Stimulated activated CD4-positive, alpha-beta T cell treated with anti-CD3 and anti-CD28 coated beads, Interleukin-15, amount 100 ng/mL, for 48 hours (primary cell): ENCODE data around the gene CDKAL1.
"Not testable (repeated sequence)": the region's sequence is repeated elsewhere in the genome, so short reads cannot be mapped to it uniquely, and the experiment has no call there.

Source experiments
- DNase-seq, 2 donors: peaks; one replicate each; pipeline ENCODE4 v3.0.0-alpha.2; 2020; ENCODE audit warnings: low read depth in 2 of 2

Gene CDKAL1

DNA sequence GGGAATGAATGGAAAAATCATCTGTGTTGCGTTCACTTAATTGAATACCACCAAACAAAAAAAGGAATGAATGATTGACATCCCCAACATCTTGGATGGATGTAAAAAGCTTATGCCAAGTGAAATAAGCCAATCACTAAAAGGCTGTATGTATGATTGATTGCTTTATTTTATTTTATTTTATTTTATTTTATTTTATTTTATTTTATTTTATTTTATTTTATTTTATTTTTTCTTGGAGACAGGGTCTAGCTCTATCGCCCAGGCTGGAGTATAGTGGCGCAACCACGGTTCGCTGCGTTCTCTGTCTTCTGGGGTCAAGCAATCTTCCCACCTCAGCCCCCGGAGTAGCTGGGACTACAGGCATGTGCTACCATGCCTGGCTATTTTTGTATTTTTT is 263.3 kb downstream of the CDKAL1 start:
- no peak for DNase-seq

DNA sequence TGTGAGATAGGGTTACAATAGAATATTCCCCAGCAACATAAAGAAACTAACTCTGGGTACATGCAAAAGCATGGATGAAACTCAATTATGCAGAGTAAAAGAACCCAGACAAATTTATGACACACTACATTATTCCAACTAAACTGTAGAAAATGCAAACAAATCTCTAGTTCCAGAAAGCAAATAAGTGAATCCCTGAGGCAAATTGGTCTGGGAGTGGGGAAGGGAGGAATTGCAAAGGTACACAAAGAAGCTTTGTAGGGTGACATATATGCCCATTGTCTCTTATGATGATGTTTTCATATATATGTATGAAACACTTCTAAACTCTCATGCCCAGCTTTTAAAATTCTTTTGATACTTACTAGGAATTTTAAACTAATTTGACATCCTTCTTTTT is 266.0 kb downstream of the CDKAL1 start:
- DNase-seq = no peak

- no peak for DNase-seq
These were observed 266.4 kb downstream of the CDKAL1 start for GRCh38 chr6:20800653-20801052.

DNA sequence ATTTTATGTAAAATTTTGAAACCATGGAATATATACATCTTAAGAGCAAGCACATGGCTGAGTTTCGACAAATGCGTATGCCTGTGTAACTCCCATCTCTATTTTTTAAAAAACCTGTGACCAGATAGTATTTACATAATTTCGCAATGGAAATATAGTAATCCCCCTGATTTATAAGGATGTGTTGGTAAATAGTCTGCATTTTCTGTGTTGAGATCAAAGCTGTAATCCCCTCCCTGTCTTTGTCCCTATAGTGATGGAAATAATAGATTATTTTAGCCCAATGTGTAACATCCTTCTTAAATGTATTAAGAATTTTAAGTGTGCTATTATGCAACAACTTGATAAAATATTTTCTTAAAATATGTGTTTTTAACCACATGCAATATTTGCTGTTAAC is 267.3 kb downstream of the CDKAL1 start:
- DNase-seq = no peak

DNA sequence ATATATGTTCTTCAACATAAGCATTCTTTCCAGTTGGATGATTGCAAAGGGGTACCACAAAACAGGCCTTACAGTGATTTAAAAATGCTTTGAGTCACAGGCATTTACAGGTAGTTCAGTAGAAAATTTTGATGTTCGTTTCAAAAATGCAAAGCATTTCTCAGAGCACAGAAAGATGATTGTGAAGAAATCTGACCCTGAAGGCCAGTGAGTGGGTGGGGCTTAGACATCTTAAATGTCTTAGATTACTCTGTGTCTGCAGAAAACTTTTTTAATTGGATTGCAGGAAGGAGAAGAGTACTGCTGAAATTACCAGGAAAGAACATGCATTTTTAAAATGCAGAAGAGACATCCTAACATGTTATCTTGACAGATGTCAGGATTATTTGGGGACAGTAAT is 268.3 kb downstream of the CDKAL1 start:
- DNase-seq = no peak

- no peak for DNase-seq
These were observed 270.8 kb downstream of the CDKAL1 start for GRCh38 chr6:20805021-20805420.

- no peak for DNase-seq
These were observed 272.4 kb downstream of the CDKAL1 start for GRCh38 chr6:20806669-20807068.

DNA sequence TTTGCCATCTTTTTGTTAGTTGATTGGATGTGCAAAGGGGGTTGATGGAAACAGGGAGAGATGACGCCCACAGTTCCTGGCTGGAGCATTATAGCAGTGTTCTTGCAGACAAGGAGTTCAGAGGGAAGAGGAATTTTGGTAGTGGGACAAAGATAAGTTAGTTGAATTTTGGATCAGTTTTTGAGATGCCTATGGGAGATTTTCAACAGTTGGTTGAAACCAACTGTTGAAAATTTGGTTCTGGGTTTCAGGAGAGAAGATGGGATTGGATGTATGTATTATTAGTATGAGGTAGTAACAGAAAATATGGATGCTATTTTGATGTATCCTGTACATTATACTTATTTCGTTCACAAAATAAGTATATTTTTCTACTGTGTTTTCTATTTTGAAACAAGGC is 274.2 kb downstream of the CDKAL1 start:
- no peak for DNase-seq

- DNase-seq = no peak
These were observed 274.7 kb downstream of the CDKAL1 start for GRCh38 chr6:20808924-20809323.

DNA sequence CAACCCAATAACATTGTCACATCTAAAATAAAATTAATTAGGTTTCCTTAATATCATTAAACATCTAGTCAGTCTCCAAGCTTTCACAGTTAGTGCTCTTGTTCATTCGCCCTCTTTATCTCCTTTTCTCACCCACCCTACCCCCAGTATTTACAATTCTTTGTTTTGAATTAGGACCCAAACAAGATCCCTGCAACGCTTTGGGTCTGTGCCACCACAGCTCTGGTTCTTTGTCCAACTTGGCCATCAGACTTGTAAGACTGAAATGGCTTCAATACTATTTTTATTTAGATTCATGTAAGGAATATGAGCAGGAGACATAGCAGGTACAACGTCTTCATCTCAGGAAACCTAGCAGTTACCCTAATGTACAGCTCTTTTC is 276.5 kb downstream of the CDKAL1 start:
- no peak for DNase-seq

DNA sequence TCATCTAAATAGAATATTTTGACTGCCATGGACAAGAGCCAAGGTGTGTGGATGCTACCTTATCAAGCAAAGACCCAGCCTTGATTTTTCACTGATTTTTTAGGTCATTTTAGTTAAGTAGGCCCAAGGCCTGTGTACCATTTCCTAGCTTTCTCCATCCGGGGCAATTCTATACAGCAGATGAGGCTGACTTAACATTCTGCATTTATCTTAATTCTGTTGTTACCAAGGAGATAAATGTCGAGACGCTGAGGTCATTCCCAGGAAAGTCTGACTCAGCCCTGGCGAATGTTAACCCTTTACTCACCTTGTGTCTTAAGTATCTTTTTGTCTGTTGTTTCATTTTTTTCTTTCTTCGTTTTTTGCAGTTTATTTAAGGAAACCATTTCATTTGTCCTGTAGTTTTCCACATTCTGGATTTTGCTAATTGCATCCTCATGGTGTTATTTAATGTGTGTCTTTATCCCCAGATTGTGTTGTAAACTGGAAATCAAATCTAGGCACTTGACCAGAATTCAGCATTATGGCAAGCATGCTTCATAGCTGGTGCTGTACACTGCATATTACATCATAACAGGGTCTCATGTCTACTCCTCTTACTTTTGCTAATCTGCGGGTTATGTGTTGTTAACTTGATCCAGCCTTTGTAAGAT is 277.0 kb downstream of the CDKAL1 start:
- DNase-seq = no peak

- DNase-seq = no peak
These were observed 278.5 kb downstream of the CDKAL1 start for GRCh38 chr6:20812776-20813175.

GRCh38 chr6:20814494-20814893 is 280.2 kb downstream of the CDKAL1 start:
- no peak for DNase-seq

- no peak for DNase-seq
These were observed 281.9 kb downstream of the CDKAL1 start for GRCh38 chr6:20816126-20816525.

GRCh38 chr6:20817806-20818320 is 283.6 kb downstream of the CDKAL1 start:
- DNase-seq = no peak

- no peak for DNase-seq
These were observed 285.6 kb downstream of the CDKAL1 start for GRCh38 chr6:20819774-20820400.

GRCh38 chr6:20826378-20826777 is 292.1 kb downstream of the CDKAL1 start:
- DNase-seq = no peak

DNA sequence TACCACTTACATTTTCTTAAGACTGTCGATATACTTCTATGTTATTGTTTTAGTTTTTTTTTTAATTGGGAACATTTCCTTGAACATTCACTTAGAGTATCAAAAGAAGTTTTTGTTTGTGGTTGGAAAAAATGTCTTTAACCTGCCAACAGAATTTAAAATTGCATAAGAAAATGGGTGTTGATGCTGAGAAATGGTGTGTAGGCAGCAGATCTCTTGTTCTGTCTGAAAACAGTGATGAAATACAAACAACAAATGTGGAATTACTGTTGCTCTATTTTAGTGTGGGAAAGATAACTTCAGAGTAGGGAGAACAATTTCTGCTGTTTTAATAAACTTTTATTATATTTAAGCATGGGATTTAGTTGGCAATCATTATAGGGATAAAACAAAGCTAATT is 293.5 kb downstream of the CDKAL1 start:
- no peak for DNase-seq

DNA sequence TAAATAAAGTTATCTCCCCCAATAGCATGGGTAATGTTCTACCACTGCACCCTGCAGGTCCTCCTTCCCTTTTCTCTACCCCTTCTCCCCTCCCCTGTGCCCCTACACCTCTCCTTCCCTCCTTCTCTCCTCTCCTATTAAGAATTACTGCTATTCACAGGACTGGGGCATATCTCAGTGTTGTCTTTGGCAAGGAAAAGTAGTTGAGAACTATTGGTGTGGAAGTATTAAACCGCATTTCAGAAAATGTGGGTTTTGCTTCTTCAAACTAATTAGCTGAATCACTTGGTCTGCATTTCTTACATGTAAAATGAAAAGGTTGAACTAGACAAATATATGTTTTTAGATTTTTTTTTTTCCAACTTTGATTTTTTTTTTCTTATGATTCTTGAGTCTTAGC is 296.3 kb downstream of the CDKAL1 start:
- no peak for DNase-seq

GRCh38 chr6:20831251-20831650 is 297.0 kb downstream of the CDKAL1 start:
- DNase-seq = not testable (repeated sequence)

DNA sequence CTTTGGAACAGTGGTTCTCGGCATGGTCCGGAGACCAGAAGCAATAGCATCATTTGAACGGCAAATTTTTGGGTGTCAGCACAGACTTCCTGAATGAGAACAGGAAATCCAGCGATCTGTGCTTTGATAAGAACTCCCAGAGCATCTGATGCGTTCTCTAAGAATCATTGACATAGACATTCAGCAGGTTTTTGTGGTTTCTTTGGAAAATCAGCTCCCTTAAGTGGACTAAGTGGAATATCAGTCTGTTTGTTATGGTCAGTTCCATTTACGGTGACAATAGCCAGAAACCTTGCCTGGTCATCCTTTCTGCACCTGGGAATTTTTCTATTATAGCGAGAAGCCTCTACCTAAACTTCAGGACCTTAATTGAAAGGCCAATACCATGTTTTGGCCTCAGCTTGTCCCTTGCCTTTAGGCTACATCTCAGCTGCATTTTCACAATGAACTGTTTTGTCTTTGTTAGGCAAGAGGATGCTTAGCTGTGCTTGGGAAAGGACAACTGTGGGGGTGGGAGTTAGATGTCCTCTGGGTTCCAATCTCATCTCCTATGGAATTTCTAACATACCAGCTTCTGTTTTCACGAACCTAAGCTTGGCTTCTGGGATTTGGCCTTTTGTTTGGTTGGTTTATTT is 299.7 kb downstream of the CDKAL1 start:
- DNase-seq = no peak

- DNase-seq = no peak
These were observed 301.2 kb downstream of the CDKAL1 start for GRCh38 chr6:20835315-20836010.

GRCh38 chr6:20837189-20837588 is 302.9 kb downstream of the CDKAL1 start:
- DNase-seq = no peak
